Islet of Langerhans (tissue), 1 donor: ENCODE data around the gene DHRS12.

Source experiments
- FAIRE-seq: peaks from one replicate; lab custom pipeline; 2011; peaks lifted over from hg19 to GRCh38; lab: Jason Lieb, UNC

Gene DHRS12, protein sequence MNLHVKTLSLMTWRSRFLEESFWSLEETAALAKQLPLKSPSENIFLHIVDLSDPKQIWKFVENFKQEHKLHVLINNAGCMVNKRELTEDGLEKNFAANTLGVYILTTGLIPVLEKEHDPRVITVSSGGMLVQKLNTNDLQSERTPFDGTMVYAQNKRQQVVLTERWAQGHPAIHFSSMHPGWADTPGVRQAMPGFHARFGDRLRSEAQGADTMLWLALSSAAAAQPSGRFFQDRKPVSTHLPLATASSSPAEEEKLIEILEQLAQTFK

DNA sequence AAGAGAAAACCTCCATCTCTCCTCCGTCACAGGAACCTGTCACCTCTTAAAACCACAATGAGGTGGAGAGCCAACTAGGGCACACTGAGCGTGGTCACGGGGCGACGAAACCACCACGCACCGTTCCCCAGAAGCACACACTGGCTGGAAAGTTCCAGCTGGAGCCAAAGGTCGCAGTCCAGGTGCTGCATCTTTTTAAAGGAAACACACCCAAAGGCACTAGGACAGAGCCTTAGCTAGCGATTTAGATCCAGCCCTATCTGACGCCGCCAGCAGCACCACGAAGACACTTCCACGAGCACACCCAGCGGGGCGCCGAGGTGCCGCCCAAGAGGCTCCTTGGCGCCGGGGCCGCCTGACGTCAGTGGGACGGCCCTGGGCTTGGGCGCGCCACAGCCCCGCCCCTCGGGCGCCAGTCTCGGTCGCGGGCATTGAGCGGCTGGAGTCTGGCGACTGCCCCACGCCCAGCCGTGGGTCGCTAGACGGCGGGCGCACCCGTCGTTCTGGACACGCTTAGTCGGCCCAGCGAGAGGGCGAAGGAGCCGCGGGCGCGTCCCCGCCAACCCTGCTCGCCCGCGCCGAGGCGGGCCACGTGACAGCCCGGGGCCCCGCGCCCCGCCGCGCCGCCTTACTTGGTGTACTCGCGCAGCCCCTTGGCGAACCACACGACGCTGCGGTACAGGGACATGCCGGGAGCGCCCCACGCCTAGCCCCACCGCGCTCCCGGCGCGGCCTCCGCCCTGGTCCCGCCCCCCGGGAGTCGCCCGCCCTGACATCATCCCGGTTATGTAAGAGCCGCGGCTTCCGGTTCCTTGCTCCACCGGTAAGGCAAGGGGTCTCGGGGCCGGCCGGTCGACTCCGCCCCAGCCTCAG, at the start of gene DHRS12:
TSS of gene DHRS12 (minus strand) at position 742 of the 873 bp plus-strand sequence. CDS start 4,504 bp downstream, outside the sequence.
- no peak for FAIRE-seq

DNA sequence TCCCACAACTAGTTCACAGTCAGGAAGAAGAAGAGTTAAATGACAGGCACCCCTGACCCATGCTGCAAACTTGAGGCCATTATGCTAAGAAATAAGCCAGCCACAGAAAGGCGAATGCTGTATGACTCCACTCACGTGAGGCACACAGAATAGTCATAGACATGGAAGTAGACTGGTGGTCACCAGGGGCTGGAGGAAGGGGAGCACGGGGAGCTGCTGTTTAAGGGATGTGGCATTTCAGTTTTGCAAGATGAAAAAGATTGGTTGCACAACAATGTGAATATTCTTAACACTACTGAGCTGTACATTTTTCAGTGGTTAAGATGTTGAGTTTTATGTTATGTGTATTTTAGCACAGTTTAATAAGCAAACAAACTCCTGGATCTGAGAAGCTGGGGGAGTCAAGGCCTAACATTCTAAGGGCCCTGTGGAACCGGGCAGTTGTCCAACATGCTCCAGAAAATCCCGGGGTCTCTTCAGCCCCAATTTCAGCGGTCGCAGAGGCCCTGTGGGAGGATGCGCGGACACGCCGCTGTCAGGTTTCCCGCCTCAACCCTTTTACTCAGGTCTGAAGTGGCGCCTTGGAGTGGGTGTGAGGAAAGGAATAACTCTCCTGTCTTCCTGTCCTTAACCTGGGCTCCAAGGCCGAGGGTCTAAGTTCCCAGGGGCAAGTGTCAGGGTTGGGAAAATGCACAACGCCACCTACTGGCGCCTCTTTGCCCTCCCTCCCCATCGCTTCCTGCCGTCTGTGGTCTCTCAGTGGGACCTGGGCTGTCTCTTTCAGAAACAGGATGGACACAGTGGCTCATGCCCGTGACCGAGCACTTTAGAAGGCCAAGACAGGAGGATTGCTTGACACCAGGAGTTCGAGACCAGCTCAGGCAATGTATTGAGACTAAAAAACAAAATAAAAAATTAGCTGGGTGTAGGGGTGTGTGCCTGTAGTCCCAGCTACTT, 45.5 kb upstream of the DHRS12 start:
- FAIRE-seq = no peak

DNA sequence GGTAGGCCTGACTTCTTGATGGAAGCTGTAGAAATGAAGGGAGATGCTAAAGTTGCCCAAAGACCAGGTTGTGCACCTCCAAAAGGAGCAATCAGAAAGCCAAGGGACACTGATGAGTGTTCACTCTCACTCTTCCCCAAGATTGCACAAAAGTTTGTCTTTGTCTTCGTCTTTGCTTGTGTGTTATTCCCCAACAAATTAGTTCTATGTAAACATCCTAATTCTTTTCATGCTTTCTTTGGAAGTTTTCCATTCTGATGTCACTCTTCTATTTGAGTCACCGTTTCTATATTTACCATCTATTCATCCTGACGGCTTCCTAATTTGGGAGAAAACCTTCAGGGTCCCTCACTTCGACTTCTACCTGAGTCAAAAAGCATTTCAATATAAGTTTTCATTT, 44.7 kb upstream of the DHRS12 start:
- no peak for FAIRE-seq

DNA sequence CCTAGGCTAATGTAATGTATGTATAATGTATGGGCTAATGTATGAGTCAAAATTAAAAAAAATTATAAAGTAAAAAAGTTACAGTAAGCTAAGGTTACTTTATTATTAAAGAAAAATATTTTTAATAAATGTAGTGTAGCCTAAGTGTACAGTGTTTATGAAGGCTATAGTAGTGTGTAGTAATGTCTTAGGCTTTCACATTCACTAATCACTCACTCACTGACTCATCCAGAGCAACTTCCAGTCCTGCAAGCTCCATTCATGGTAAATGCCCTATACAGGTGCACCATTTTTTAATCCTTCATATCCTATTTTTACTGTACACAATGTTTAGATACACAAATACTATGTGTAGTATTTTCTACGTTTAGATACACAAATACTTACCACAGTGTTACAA, 42.8 kb upstream of the DHRS12 start:
- FAIRE-seq = no peak

DNA sequence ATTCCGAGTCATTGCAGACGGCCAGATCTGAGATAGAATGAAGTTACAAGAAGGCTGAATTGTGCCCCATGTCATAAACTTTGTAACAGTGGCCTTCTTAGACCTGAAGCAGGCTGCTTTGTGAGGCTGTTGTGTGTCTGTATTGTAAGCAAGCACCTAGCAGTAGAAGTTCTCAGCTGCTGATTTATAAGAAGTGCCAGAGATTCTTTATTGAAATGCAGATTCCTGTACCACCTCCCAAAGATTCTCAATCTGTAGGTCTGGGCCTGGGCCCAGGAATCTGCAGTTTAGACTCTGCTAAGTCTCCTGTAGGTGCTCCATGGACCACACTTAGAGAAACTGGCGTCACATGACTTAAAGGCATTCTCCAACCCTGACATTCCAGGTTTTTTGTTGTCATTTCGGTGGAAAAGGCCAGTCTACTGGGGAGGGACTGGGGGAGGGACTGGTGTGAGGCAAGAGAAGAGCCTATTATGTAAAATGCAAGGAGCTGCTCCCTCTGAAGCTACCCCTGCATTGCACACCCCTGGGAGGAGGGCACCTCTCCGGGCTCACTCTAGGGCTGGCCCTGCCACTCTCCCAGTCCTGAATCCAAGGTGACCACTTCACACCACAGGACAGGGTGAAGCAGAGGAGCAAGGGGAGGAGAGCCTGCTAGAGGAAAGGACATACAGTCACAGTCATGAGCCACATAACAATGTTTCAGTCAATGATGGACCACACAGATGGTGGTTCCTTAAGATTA, 41.8 kb upstream of the DHRS12 start:
- no peak for FAIRE-seq

DNA sequence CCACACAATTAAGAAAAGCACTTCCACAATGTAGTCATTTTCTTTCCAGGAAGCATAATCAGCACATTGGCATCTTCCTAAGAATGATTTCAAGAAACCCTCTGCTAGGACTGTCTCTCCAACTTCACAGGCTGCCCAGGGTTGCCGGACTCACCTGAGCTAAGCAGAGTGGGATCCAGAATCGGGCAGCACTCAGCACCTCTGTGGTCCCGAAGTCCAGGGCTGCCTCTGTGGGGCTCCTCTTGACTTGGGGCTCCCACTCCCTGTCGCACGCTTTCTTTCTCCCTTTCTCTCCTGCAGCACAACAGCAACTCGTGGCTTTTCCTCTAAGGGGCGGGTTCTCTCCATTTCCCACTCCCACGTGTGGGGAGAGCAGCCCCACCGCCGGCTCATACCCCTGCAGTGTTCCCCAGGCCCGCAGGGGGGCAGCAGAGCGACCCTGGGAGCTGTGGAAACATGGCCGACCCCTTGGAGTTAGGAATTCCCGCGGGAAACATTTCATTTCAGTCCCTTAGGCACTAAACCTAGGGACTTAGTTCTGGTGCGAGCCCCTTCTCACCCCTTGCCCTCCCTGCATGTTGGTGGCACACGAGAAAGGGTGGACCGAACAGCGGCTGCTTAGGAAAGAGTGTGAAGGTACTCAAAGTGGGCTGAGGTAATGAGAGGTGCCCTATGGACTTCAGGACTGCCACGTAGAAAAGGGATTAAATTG, 41.1 kb upstream of the DHRS12 start, which contains the start of gene TMEM272:
TSS of gene TMEM272 (minus strand) at position 316 of the 712 bp plus-strand sequence. CDS start 6,647 bp downstream, outside the sequence.
- no peak for FAIRE-seq

DNA sequence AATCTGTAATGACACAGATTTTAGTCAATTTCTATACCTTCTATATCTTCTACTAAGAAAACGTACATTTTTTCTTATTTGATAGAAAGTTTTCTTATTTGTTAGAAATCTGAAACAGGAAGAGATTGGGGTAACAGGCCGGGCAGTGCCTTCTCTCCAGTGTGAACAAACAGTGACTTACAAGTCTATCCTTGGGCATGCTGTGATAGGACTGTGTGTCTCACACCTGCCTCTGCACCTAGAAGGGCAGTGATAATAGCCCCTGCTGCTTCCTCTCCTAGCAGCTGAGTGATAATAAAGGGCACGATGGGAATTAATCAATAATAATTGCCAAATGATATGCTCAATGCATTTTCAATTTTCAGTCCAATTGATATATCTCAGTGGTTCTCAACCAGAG, 39.6 kb upstream of the DHRS12 start:
- FAIRE-seq = no peak

DNA sequence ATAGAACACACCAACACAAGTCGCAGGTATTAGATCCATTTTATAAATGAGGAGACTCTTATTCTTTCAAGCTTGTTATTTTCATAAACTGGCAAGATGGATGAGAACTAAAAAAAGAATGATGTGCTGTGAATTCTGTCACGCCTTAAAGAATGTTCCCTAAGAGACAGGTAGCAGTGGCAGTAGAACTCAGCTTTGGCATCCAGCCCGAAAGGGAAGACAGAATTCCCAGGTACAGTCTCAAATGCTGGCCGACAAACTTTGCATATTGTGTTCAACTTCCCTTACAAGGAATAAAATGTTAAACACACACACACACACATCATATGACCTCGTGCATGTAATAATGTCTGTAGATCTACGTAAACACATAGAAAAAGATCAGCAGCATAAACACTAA, 37.8 kb upstream of the DHRS12 start:
- no peak for FAIRE-seq

DNA sequence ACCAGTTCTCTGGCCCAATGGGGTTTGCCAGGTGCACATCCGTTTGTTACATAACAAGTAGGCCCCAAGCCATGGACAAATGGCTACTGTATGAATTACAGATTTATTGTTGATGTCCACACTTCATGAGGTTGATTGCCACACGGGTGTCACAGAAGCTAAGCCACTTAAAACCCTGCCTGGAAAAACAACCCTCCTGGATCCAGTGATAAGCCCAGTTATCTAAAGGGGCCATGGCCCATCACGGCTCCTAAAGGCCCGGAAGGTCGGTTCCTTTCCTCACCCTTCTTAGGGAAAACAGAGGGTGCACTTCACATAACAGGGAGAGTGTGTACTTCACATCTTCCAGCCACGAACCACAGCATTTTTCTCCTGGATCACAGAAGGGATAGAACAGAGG, 37.0 kb upstream of the DHRS12 start:
- no peak for FAIRE-seq

DNA sequence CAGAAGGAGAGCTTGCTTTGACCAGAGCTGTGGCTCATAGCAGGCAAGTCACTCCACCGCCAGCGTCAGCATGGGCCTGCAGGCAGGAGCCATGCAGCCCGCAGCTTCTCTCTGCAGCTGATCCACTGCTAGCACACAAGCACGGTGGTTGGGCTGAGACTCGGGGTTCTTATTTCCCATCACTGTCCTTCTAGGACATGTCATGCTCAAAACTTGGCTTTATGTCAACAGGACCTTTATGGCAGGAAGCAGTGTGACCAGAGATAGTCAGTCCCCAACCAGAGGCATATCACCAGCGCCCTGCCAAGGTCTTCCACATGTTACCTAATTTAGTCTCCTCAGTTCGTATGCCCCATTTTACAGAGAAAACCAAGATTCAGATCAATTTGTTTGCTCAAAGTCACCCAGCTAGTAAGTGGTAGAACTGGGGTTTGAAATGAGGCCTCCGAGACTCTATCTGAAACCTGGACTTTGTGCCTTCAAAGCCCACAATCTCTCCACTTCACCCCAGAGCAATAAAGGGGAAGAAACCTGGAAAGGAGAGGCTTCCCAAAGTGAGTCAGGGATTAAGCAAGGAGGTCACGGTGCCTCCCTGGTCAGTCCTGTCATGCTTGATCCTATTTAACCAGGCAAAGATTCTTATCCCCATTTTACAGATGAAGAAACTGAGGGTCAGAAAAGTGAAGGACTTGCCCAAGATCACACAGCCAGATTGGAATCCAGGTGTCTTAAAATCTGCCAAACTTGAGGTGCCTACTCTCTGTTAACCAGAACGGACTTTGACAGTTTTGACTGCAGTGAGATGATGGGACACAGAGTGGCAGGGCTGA, 36.0 kb upstream of the DHRS12 start:
- FAIRE-seq = no peak

DNA sequence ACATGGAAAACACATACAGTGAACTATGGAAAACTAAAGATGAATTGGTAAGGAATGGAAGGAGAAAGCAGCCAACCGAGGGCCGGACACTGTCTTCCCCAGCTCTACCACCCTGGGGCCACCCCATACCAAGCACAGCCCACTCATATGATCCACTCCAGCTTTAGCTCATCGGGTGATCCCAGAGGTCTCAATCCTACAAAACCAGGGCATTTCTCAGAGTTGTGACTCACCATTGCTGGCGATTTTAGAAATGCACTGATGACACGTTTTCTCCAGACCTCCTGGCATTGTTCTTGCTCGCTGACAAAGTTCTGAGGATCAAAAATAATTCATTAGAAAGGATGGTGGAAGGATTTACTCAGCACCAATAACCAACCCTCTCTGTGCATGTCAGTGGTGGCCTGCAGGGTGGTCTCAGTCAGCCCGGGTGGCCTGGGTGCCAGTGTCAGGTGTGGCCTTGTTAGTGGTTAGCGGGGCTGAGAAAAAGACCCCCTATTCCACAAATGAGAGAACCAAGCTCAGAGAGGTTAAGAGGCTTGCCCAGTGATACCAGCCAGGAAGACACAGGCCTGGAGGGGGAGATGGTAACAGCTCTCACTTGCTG, 34.4 kb upstream of the DHRS12 start:
- FAIRE-seq = no peak

DNA sequence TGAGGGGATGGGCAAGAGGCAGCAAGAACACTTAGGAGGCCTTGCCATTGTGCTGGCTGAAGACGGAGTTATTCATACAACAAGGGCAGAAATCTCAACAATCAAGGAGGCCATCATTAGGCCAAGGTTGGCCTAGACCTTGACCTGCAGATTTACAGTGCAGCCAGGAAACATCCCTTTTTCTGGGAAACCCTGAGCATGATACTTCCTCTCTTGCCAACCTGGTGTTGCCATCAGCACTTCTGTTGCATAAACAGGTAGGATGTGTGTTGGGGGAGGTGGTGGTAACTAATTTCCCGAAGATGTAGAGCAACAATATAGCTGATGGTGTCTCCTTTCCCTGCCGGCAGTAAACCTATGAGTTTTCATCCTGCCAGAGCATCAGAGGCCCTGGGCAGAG, 33.1 kb upstream of the DHRS12 start:
- FAIRE-seq = no peak

DNA sequence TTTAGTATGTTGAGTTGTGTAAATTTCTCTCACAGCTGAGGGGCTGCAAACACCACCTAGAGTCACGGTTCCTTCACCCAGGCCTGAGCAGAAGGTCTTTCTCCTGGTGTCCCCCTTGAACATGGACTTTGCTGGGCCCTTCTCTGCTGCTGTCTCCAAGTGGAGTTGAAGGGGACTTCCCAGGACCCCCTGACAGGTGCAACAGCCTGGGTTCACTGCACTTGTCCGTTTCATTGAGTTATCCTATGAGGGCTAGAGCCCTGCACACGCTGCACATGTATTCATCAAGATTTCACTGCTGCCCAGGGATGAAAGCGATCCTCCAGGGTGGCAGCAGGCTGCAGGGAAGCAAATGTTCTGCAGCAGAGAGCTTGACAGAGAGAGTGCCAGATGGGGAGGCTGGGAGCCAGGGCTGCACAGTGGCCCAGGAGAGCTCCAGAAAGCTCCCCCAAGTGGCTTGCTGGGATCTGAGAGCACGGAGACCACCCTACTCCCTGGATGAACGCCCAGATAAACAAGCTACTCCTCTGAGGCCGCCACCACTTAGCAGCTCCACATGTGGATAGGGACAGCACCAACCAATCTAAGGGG, 30.7 kb upstream of the DHRS12 start:
- FAIRE-seq = no peak

DNA sequence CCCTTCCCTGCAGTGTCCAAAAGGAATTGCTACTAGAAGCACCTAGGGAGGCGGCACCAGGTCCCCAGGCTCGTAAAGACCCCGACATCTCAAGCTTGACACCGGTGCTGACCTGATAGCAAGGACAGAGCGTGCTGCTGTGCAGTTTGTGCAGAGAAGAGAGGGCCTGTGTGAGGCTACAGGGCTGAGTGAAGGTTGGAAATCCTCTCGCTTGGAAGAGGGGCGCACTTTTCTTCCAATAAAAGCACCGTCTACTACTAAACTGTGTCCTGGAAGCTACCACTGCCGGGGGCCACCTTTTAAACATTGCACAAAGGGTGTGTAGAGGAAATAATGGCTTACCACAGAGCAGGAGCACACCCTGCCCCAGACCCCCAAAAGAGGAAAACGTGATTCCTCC, 30.0 kb upstream of the DHRS12 start:
- no peak for FAIRE-seq

DNA sequence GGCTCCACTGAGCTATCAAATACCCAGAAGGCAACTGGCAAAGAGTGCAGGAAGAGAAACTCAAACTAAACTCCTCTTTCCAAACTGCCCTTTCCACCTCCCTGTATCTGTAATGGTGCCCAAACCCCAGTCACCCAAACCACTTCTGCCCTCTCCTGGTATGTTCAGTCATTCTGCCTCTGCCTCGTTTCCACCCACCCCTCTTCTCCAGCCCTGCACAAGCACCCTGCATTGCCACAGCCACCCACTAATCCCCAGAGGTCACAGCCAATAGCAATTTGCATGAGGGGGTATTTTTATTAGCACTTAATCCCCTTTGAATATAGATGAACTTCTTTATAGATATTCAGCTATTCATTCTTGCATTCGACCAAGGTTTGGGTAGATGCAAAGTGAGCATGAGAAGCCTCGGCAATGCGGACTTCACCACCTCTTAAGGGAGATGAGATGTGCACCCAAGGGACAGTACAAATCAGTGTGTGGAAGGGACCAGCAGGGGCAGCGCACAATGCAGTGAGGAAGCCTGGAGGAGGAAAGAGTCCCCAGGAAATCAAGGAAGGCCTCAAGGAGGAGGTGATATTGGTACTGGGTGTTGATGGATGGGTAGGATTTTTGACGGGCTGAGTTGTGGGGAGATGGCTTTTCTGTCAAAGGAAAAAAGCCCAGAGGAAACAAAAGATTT, 28.6 kb upstream of the DHRS12 start:
- no peak for FAIRE-seq

DNA sequence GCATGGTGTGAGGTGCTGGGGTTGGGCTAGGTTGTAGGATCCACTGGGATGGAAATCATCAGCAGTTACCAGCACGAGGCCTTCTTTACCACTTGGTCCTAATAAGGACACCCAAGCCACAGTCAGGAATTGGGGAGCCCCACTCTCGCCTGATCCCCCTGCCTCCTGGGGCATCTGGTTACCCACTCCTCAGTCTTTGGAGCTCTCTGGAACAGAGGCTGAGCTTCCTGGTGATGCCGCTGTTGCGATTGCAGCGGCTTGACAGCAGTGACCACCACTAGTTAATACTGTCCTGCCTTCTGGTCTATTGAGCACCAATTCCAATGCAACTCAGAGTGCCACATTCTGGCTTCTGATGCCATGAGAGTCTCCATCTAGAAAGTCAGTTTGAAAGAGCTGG, 27.6 kb upstream of the DHRS12 start:
- no peak for FAIRE-seq

DNA sequence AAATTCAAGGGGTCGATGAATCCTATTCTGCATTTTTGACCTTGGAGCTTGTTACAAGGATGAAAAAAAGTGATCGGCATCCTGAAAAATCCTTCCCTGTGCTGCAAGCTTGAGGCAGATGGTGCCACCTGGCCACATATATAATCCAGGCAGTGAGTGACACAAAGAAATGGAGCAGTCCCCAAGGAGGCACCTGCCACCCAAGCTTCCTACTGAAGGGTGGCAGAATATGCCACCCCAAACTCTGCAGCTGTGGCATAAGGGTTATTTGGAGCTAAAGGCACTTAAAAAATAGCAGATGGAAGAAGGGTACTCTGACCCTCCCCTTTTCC, 25.6 kb upstream of the DHRS12 start:
- no peak for FAIRE-seq

DNA sequence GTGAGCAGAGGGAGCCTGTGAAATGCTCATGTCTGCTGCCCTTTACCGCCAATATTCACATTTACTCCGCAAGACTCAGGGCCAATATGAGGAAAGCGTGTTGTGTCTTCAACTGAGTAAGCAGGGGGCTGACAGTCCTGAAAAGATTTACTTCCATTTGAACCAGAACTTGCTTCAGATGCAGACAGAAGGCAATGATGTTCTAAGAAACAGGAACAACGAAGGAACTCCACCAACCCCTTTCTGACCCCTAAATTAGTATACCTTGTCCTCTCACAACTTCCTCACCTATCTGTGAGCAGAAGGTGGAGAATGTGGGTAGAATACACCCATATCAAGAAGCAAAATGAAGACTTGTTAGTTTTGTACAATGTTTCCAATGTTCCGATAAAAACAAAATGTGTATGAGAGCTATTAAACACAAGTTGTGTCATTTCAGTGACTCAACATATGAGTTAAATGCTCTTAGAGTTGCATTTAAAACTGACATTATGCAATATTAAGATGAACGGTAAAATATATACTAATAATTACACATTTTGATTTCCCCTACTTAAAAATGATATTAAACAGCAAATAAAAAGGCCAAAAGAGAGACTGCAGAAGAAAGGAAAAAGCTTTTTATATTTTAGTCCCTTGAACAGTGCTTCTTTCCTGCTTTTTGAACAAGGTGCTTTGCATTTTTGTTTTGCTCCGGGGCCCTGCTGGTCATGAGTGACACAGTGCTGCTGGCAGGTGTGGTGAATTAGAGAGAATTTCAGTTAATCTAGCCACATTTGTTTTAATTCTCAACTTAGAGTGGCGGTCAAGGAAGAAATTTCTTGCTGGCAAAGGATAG, 25.0 kb upstream of the DHRS12 start:
- no peak for FAIRE-seq
